Head of caudate nucleus (tissue), 42 donors: ENCODE data around the gene UBL3.

ENCODE experiments used
- DNase-seq, 42 donors: peaks; one replicate each; pipeline versions ENCODE4 v3.0.0 to v3.0.0-alpha.2; 2020 to 2021; ENCODE audit warnings: mixed read lengths in 7 of 42
- intact Hi-C: fragments of 100-400 bp; cut with DNase I; formaldehyde crosslinking; loops from one replicate; pipeline ENCODE4 v1.15.0; 2022

Gene UBL3

DNA sequence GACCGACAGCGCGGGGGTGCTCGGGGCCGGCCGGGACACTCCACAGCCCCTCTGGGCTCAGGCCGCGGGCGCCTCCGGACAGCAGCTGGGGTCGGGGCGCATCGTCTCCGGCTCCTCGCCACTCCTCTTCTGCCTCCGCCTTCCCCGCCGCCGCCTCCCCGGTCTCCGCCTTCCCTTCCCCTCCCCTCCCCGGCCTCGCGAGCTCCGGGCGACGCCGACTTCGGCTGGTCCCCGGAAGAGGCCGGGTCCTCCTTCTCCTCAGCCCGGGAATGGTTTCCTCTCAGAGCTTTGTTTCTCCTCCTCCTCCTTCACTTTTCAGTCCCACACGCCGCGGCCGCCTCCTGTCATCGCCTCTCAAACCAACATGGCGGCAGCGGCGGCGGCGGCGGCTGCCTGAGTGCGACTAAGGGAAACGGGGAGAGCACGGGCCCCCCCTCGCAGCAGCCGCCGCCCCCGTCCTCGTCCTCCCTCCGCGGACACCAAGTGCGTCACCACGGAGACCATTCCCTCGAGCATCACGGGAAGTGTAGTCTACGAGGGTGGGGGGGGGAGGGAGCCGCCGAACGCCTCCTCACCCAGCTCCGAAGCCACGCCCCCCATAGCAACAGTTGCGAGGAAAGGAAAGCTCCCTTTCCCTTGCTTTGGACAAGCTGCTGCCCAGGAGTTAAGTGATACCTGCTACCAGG, at the start of gene UBL3:
Gene UBL3, minus strand, starts transcription at position 405 of the 686 bp plus-strand sequence. CDS start 1,079 bp downstream, outside the sequence.
- intact Hi-C loops: no loop called here
- DNase-seq: peak; percentile 92 to 99 (median 97)

GRCh38 chr13:29897102-29897501, 46.7 kb upstream of the UBL3 start:
- no peak for DNase-seq
- intact Hi-C loops: no loop called here

- intact Hi-C loops: no loop called here
- no peak for DNase-seq
Observed at GRCh38 chr13:29893438-29893837, 43.0 kb upstream of the UBL3 start.

GRCh38 chr13:29892151-29892550, 41.7 kb upstream of the UBL3 start:
- DNase-seq: peak; percentile 37 to 86 (median 68)
- intact Hi-C loops: no loop called here

GRCh38 chr13:29889111-29889510, 38.7 kb upstream of the UBL3 start:
- no peak for DNase-seq
- intact Hi-C loops: no loop called here

DNA sequence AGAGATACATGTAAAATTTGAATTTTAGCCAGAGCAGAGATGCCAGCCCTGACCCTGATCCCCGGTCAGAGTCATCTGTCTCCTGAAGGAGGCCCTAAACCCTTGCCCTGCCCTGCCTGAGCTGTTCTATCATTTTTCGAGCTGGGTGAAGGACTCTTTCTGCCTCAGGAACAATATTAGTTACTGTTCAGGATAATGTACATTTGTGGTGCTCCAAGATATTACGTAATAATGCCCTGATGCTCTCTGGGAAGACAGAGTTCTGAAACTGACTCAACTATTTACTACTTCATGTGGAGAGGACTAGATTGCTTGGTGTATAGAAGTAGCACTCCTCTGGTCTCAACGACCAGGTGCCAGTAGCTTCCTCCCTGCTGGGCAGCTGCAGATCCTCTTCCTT, 37.9 kb upstream of the UBL3 start:
- no peak for DNase-seq
- intact Hi-C loops: no loop called here

- intact Hi-C loops: no loop called here
- DNase-seq: no peak
Observed at GRCh38 chr13:29887686-29888085, 37.3 kb upstream of the UBL3 start.

- DNase-seq: no peak
- intact Hi-C loops: no loop called here
Observed at GRCh38 chr13:29887030-29887557, 36.7 kb upstream of the UBL3 start.

DNA sequence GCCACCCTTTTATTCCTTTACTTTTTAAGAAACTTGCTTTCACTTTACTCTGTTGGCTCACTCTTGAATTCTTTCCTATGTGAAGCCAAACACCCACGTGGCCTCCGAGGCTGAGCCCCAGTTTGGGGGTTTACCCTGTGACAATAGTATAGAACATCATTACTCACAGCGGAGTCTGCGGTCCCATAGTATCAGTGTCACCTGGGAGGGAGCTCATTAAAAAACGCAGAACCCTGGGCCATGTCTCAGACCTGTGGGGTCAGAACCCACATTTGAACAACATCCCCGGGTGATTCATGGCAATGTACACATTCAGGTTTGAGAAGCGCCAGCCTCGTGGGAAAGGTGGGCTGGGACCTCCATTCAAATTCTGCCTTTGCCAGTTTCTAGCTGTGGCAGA, 36.0 kb upstream of the UBL3 start:
- intact Hi-C loops: no loop called here
- DNase-seq: no peak

GRCh38 chr13:29885989-29886388, 35.6 kb upstream of the UBL3 start:
- intact Hi-C loops: no loop called here
- no peak for DNase-seq

DNA sequence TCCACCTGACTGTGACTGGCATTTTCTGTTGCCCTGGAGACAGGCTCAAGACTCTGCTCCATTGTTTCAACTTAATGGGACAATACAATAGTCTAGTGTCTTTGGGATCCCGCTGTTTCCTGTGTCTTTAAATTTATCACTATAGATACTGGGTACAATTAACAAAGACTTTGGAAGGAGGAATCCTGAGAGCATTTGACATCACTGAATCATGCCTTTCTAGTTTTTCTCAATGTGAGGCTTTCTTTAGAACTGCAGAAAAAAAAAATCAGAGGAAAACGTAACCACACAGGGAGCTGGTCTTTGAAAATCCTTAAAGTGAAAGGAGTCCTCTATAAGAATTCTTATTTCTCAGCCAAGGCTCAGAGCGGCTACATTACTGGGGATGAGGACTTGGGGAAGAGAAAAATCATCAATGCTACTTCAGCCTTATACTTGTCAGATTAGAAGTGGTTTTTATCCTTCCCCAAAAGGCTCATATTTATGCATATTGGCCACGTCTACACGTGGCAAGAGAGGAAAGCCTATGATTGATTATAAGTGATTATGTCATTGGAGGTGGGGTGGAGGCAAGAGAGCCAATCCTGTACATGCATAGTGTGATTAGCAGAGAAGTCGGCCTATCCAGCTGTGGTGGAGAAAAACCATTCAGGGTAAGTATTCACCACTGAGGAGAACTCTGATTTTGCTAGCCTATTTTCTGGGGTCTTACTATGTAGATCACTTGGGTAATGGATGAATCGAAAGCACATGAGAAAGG, 34.4 kb upstream of the UBL3 start:
- intact Hi-C loops: no loop called here

GRCh38 chr13:29883941-29884518, 33.6 kb upstream of the UBL3 start:
- intact Hi-C loops: no loop called here
- DNase-seq: no peak

More for the DNA sequence above, 34.4 kb upstream of the UBL3 start:
- peak in 31 of 42 donors; percentile 19 to 80 (median 48) for DNase-seq

GRCh38 chr13:29882076-29882475, 31.7 kb upstream of the UBL3 start:
- intact Hi-C loops: no loop called here
- DNase-seq: no peak

DNA sequence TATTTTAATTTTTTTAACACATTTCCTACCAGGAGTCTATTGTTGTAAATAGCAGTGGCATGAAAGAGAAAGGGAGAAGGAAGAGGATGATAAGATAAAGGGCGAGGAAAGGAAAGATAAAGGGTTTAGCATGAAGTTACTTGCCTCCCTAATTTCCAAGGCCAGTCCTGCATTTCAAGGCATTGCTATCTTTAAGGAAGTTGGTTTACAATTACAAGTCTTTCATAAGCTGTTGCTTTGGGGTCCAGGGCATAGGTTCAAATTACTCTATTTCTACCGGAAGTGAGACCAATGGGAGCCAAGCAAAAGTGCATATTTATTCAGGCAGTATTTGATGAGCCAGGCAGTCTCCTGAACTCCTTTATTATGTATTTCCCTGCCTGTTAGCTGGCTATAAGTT, 27.7 kb upstream of the UBL3 start:
- no peak for DNase-seq

GRCh38 chr13:29877456-29878078, 27.1 kb upstream of the UBL3 start:
- intact Hi-C loops: no loop called here
- no peak for DNase-seq

More for the DNA sequence above, 27.7 kb upstream of the UBL3 start:
- intact Hi-C loops: no loop called here

DNA sequence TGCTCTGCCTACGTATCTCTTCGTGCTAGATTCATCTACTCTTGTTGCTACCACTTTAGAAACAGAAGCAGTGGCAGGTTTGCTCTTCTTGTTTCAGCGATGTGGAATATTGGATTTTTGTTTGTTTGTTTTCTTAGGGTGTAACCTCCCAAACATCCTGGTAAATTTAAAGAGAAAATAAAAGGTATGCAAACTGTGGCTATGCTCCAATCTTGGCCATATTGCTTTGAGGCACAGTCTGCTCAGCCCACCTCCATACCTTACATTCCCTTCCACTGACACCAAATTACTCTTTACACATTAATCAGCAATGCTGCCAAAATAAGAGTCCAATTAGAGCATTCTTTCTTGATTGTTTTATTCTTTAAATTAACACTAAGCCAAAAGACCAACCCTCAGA, 25.2 kb upstream of the UBL3 start:
- intact Hi-C loops: no loop called here

GRCh38 chr13:29868581-29868980, 18.2 kb upstream of the UBL3 start:
- intact Hi-C loops: no loop called here
- DNase-seq: no peak

More for the DNA sequence above, 25.2 kb upstream of the UBL3 start:
- DNase-seq: no peak

GRCh38 chr13:29865934-29866333, 15.5 kb upstream of the UBL3 start:
- intact Hi-C loops: no loop called here
- DNase-seq: no peak

DNA sequence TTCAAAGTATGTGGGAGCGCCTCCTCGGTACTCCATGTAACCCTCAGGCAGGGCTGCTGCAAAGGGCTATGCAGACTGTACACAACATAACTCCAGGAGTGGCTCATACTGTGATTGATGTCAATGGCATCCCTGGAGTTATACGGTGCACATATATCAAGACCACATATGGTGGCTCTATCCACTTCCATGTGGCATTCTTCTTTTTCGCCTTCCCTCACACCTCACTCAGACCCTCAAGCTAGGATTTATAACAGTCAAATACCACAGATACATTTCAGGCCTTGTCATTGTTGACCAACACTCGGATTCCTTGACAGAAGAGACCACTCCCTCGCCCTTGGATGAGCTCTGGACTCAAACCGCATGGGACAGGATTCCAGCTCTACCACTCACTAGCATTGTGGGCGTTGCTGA, 11.3 kb upstream of the UBL3 start:
- intact Hi-C loops: no loop called here
- no peak for DNase-seq

- DNase-seq: no peak
- intact Hi-C loops: no loop called here
Observed at GRCh38 chr13:29859971-29860370, 9.6 kb upstream of the UBL3 start.
